Retinal pigment epithelial cell (primary cell): ENCODE measurements around the gene APOL1.
"Not testable (repeated sequence)": the region's sequence is repeated elsewhere in the genome, so short reads cannot be mapped to it uniquely, and the experiment has no call there.

ENCODE experiments used
- DNase-seq: peaks from one replicate; pipeline ENCODE4 v3.0.0-alpha.2; 2010; ENCODE audit warnings: low read depth
- H3K4me3 ChIP-seq: 2 replicates; pipeline ENCODE4 v1.5.1; 2011; ENCODE audit warnings: mild to moderate bottlenecking, low read length, control low read depth, moderate library complexity
- CTCF ChIP-seq: conservative IDR thresholded peaks from 2 replicates; pipeline ENCODE4 v1.5.1; 2011; ENCODE audit warnings: low read depth, low read length, control low read depth, inconsistent platforms

APOL1 gene

DNA sequence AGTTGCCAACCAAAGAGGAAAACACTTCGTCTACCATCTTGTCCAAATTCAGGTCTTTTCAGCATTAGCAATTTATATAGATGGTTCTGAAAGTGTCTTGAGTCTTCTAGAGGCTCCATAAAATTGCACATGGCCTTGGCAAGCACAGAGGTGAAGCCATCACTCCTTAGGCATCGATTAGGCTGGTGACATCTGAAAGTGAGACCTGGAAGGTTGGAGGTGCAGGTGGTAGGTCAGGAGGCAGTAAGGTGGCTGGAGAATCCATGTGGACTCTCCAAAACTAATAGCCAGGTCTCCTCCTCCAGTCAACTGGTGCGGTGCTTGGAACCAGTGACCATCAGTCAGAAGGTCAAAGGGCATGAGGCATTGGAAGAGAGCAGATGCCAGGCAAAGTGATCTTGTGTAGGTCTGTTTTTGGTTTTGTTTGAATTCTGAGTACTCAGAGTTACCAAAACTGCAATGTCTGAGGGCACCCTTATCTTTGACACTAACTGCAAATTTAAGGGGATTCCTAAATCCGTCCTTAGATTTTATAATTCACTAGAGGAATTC is 7.1 kb upstream of the APOL1 start:
- no peak overlapping the region for H3K4me3 ChIP-seq
- TF ChIP-seq CTCF, result no peak
- no peak for DNase-seq

GRCh38 chr22:36246718-36247117 is 6.2 kb upstream of the APOL1 start:
- no peak for TF ChIP-seq CTCF
- no peak overlapping the region for H3K4me3 ChIP-seq
- DNase-seq, result no peak

- TF ChIP-seq CTCF, result no peak
- DNase-seq, result no peak
Measured at GRCh38 chr22:36247955-36248354, 5.0 kb upstream of the APOL1 start.

DNA sequence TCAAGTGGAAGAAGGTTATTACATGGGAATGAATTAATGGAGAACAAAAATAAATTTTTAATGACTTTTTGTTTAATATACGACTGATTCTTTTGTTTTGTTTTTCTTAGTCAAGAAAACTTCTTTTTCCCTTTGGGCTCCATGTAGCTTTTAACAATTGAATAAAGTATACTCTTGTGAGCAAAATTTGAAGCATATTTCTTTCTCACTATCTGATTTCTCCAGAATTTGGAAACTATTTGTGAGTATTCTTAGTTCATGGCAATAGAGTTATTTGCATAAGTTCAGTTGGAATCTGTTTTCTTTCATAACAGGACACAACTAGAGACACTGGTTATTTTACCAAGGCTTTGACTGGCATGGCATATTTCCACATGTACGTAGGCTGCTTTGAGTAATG is 3.8 kb upstream of the APOL1 start:
- no peak for TF ChIP-seq CTCF
- DNase-seq, result no peak
- H3K4me3 ChIP-seq, result no peak overlapping the region

More at GRCh38 chr22:36247955-36248354, 5.0 kb upstream of the APOL1 start:
- no peak overlapping the region for H3K4me3 ChIP-seq

- not testable (repeated sequence) for DNase-seq, H3K4me3 ChIP-seq
Measured at GRCh38 chr22:36250292-36250960, 2.5 kb upstream of the APOL1 start.

- not testable (repeated sequence) for DNase-seq, H3K4me3 ChIP-seq
Measured at GRCh38 chr22:36251979-36252608, 839 bp upstream of the APOL1 start.

DNA sequence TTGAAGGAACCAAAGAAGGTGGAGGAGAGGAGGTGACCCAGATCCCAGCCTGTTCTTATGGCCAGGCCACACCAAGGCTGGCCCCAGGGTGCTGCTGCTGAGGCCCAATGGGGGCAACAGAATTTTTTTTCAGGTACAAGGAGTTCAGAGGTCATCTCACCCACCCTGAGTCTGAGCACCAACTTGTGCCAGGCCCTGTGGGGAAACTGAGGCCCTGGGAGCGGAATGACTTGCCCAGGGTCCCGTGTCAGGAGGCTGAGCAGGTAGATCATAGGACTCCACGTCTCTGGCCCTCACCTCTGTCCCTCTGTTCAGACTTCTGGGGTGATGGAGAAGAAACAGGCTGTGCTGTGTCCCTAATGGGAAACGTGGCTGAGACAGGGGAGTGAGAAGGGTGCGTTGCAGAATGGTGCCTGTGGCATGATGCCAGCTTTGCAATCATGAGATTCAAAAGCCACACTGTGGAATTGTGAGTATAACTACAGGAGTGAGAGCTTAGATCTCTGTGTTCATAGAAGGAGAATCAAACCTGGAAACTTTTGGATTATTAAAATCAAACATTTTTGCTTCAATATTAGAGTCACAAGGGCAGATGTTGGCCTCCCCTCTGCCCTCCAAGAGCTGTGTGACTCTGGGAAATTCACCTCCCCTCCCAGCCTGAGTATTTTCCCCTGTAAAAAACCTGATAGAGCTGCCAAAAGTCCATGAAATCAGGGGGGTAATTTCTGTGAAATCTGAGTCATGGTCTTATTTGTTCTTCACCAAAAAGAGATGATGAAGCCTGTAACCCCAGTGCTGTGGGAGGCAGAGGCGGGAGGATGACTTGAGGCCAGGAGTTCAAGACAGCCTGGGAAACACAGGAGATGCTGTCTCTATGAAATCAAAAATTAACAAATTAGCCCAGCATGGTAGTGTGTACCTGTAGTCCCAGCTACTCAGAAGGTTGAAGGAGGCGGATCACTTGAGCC is 874 bp downstream of the APOL1 start:
- DNase-seq, result no peak
- H3K4me3 ChIP-seq, result no peak overlapping the region

DNA sequence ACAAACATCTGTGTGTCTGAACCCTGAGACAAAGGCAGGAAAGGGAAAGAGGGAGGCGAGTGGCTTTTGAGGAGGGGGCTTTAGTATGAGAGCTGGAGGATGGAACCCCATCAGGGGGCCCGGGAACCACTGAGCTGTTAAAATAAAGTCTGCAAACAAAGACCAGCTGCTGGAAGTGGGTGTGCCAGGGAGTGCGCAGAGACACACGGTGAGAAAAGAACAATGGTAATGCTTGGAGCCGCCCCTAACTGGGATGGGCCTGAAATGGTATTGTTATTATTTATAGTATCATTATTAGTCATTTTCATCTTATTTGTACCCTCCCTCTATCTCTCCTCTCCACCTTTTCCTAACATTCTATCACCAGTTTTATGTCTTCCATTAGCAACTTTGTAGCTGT is 2.6 kb downstream of the APOL1 start:
- not testable (repeated sequence) for H3K4me3 ChIP-seq, DNase-seq

More for the DNA sequence above, 874 bp downstream of the APOL1 start:
- TF ChIP-seq CTCF, result no peak
